Heart left ventricle (tissue), 16 donors: Measurements from ENCODE around the gene ASAP3. TPM values are rescaled to one million over a fixed set of nuclear protein-coding genes. Genes with fewer than 3 reads are reported as not detected.

Experiments
- ATAC-seq, 4 donors: fragments of 200-7000 bp; cut with Tn5 transposase; one replicate each; pipeline ENCODE4 v1.9.1; 2020 to 2022; ENCODE audit warnings: moderate library complexity in 4 of 4, mild to moderate bottlenecking in 3 of 4, moderate number of reproducible peaks in 1 of 4
- DNase-seq, 5 donors: peaks; one replicate each; pipeline ENCODE4 v3.0.0-alpha.2; 2020
- H3K27ac ChIP-seq, 12 donors: fragments of 200-600 bp; sonication (generic) in 4 of 12; one replicate each; pipeline versions ENCODE4 v1.5.0 to v1.8.0; 2016 to 2022; ENCODE audit warnings: mild to moderate bottlenecking in 2 of 12
- H3K27me3 ChIP-seq, 9 donors: fragments of 200-600 bp; sonication (generic) in 2 of 9; one replicate each; pipeline versions ENCODE4 v1.5.1 to v1.8.0; 2016 to 2022; ENCODE audit warnings: mild to moderate bottlenecking in 3 of 9
- H3K36me3 ChIP-seq, 9 donors: fragments of 200-600 bp; sonication (generic) in 2 of 9; one replicate each; pipeline versions ENCODE4 v1.5.0 to v1.8.0; 2018 to 2022; ENCODE audit warnings: mild to moderate bottlenecking in 2 of 9
- H3K4me1 ChIP-seq, 12 donors: fragments of 200-600 bp; sonication (generic) in 4 of 12; one replicate each; pipeline versions ENCODE4 v1.5.0 to v1.8.0; 2016 to 2022; ENCODE audit warnings: mild to moderate bottlenecking in 3 of 12
- H3K4me3 ChIP-seq, 12 donors: fragments of 200-600 bp; sonication (generic) in 4 of 12; one replicate each; pipeline versions ENCODE4 v1.5.0 to v1.8.0; 2017 to 2022; ENCODE audit warnings: mild to moderate bottlenecking in 9 of 12, moderate library complexity in 4 of 12
- H3K9me3 ChIP-seq, 12 donors: fragments of 200-600 bp; sonication (generic) in 4 of 12; one replicate each; pipeline versions ENCODE4 v1.5.0 to v1.8.0; 2016 to 2022; ENCODE audit warnings: mild to moderate bottlenecking in 1 of 12
- CTCF ChIP-seq, 12 donors: fragments of 200-600 bp; sonication (generic) in 4 of 12; IDR thresholded peaks; one replicate each; pipeline versions ENCODE4 v1.5.0 to v1.8.0; 2018 to 2022; ENCODE audit warnings: antibody characterized with exemption in 12 of 12, mild to moderate bottlenecking in 5 of 12
- POLR2A ChIP-seq, 2 donors: fragments of 450-650 bp; IDR thresholded peaks; one replicate each; pipeline ENCODE4 v1.6.1; 2017; ENCODE audit warnings: antibody characterized with exemption in 2 of 2, mild to moderate bottlenecking in 2 of 2, moderate library complexity in 2 of 2
- WGBS, 4 donors: extraction: QIAGEN DNeasy Blood & Tissue Kit in 2 of 4; methylation state at CpG; one replicate each; pipeline versions ENCODE4 v1.1.5 to v1.1.7; 2013 to 2018; 5-methylcytosine and 5-hydroxymethylcytosine counted together
- intact Hi-C, 10 donors: fragments of 100-400 bp; cut with DNase I; formaldehyde crosslinking; loops; one replicate each; pipeline versions ENCODE4 v1.11.1 to v1.14.2; 2022
- polyA plus RNA-seq, 2 donors: library from polyadenylated mRNA; stranded (reverse); fragments of 200-250 nt; gene quantifications; one replicate each; pipeline ENCODE4 v1.2.3, GENCODE V29; 2013
- total RNA-seq, 9 donors: library from RNA; depleted of rRNA in 2 of 9; stranded (reverse); fragments of >200 nt in 2 of 9; fragmentation: NEBNext Ultra II Directional in 3 of 9; extraction: Animal tissue kit (Norgen Biotek cat#: 25700) in 3 of 9; gene quantifications; one replicate each; pipeline versions ENCODE4 v1.1.0 to v1.2.4, GENCODE V29; 2016 to 2023
- donor health status: ischemic (EF 13 %, LVEDD 7.1; RV severe dilation, severe dysfunction).
- donor health status: healthy with polysubstance abuse.
- donor health status: DM: no; HTN: yes; CAD: no.
- donor health status: DM: no; HTN: no; CAD: no.
- donor health status: ischemic (EF 25% LVEDD 6.9; RV normal size, moderate dysfunction).
- donor health status: ischemic (EF 25% LVEDD 5.7; RV mildly dilated, moderate dysfunction).
- donor health status: healthy.
- donor health status: DM: yes; HTN: yes; CAD: no.
- donor health status: ischemic (EF 35%, LVEDD 5.7; RV mildly dilated, moderate dysfunction).
- donor health status: nonischemic (EF 11% LVEDD 7.7; RV severe dilation, severe dysfunction).
- donor health status: DM: yes; HTN: yes; CAD: no.
- donor health status: PGD.
- donor health status: ischemic (EF 29% LVEDD 5.4; RV normal size, mild dysfunction).
- donor health status: nonischemic (EF 23%, LVEDD 6.1; RV moderate dilation, normal function).

ASAP3 gene
- total and polyA plus RNA-seq, 11 donors, result 22.4 to 86.1 (median 35.8) TPM

GRCh38 chr1:23456226-23456625, 27.8 kb downstream of the ASAP3 start:
- Histone ChIP-seq H3K27ac (peak overlapping the region in 2 of 12 donors; percentile 8 to 31), H3K9me3 (no peaks in the 10 kb centered on the region), H3K4me1 (peaks cover 0 to 22% (median 0%) of the 10 kb centered on the region in 12 donors), H3K27me3 (no peaks in the 10 kb centered on the region), H3K4me3 (no peak overlapping the region), H3K36me3 (peaks cover 0 to 40% (median 20%) of the 10 kb centered on the region in 9 donors)
- intact Hi-C loops, result no loop called here
- DNase-seq, result no peak
- TF ChIP-seq POLR2A (IDR thresholded peaks at IDR 0.05) (no peak), CTCF (IDR thresholded peaks at IDR 0.05) (no peak)
- ATAC-seq, result no peak
- 80 to 91% (median 90%) methylated on average over 5 of the region's 5 CpGs for WGBS, 4 donors

GRCh38 chr1:23453455-23454000, 30.5 kb downstream of the ASAP3 start:
- intact Hi-C loops, result no loop called here
- DNase-seq (no peak), ATAC-seq (no peak)
- TF ChIP-seq POLR2A (IDR thresholded peaks at IDR 0.05), result no peak
- TF ChIP-seq CTCF (IDR thresholded peaks at IDR 0.05), result no peak
- peaks cover 0 to 22% (median 7%) of the 10 kb centered on the region in 12 donors for H3K4me1 ChIP-seq
- WGBS, 4 donors, result 96 to 100% (median 98%) methylated on average over 3 of the region's 3 CpGs
- peaks cover 0 to 58% (median 16%) of the 10 kb centered on the region in 9 donors for H3K36me3 ChIP-seq
- H3K9me3 ChIP-seq, result no peaks in the 10 kb centered on the region
- H3K27me3 ChIP-seq, result no peaks in the 10 kb centered on the region
- no peak overlapping the region for H3K4me3 ChIP-seq
- H3K27ac ChIP-seq, result no peak overlapping the region

- Histone ChIP-seq H3K4me1 (peaks cover 0 to 22% (median 7%) of the 10 kb centered on the region in 12 donors), H3K4me3 (no peak overlapping the region), H3K27me3 (no peaks in the 10 kb centered on the region), H3K9me3 (no peaks in the 10 kb centered on the region), H3K36me3 (peaks cover 0 to 68% (median 16%) of the 10 kb centered on the region in 9 donors), H3K27ac (peak overlapping the region in 1 of 12 donors; percentile 24)
- TF ChIP-seq CTCF (IDR thresholded peaks at IDR 0.05), result no peak
- TF ChIP-seq POLR2A (IDR thresholded peaks at IDR 0.05), result no peak
- no peak for DNase-seq
- peak; percentile 15 to 66 (median 42) for ATAC-seq
- intact Hi-C loops, result no loop called here
- WGBS, 4 donors, result 36 to 70% (median 47%) methylated on average over 4 to 5 of the region's 5 CpGs
Measured at GRCh38 chr1:23452011-23452411, 32.0 kb downstream of the ASAP3 start.

GRCh38 chr1:23451441-23451840, 32.5 kb downstream of the ASAP3 start:
- ATAC-seq, result no peak
- Histone ChIP-seq H3K27ac (peak overlapping the region in 1 of 12 donors; percentile 24), H3K36me3 (peaks cover 0 to 70% (median 16%) of the 10 kb centered on the region in 9 donors), H3K4me1 (peaks cover 0 to 22% (median 7%) of the 10 kb centered on the region in 12 donors), H3K27me3 (no peaks in the 10 kb centered on the region), H3K4me3 (no peak overlapping the region), H3K9me3 (no peaks in the 10 kb centered on the region)
- intact Hi-C loops, result no loop called here
- WGBS, 4 donors, result 56 to 75% (median 61%) methylated on average over 1 of the region's 1 CpG
- no peak for DNase-seq
- TF ChIP-seq CTCF (IDR thresholded peaks at IDR 0.05) (no peak), POLR2A (IDR thresholded peaks at IDR 0.05) (no peak)
